NCI-H748 (cell line): Measurements from ENCODE around the gene LTB4R2.

Experiments
- DNase-seq: peaks from one replicate; lab custom pipeline; 2025; ENCODE audit not compliant: unreplicated experiment; lab: John Stamatoyannopoulos, UW

LTB4R2 gene

GRCh38 chr14:24298892-24299254, 11.1 kb upstream of the LTB4R2 start:
- DNase-seq, result peak; percentile 25

GRCh38 chr14:24299255-24300191, 10.4 kb upstream of the LTB4R2 start, which contains the start of the genes DHRS1 and NOP9:
TSS of gene DHRS1 (minus strand) at chr14:24299780. CDS start at chr14:24299106, 674 bp downstream.
TSS of gene NOP9 (plus strand) at chr14:24299850. CDS start at chr14:24299955, 105 bp downstream.
- peak; percentile 87 for DNase-seq

- DNase-seq, result no peak
Observed at GRCh38 chr14:24300326-24300980, 9.5 kb upstream of the LTB4R2 start.

- no peak for DNase-seq
Observed at GRCh38 chr14:24304019-24304387, 5.9 kb upstream of the LTB4R2 start.

GRCh38 chr14:24307156-24307574, 2.8 kb upstream of the LTB4R2 start:
- no peak for DNase-seq

GRCh38 chr14:24307575-24308341, 2.2 kb upstream of the LTB4R2 start, which contains the start of gene CIDEB:
TSS of gene CIDEB (minus strand) at chr14:24307977. CDS start at chr14:24307858, 119 bp downstream.
- DNase-seq, result peak; percentile 49

- DNase-seq, result no peak
Observed at GRCh38 chr14:24308342-24309124, 1.4 kb upstream of the LTB4R2 start.

- peak; percentile 39 for DNase-seq
Observed at GRCh38 chr14:24310265-24310645, 315 bp downstream of the LTB4R2 start.

- peak; percentile 91 for DNase-seq
Observed at GRCh38 chr14:24310646-24311604, 985 bp downstream of the LTB4R2 start, which contains the start of gene LTB4R. TSS of gene LTB4R (plus strand) at chr14:24311502. CDS start at chr14:24315652, 4,150 bp downstream.

GRCh38 chr14:24311837-24312615, 2.1 kb downstream of the LTB4R2 start:
- DNase-seq, result no peak

GRCh38 chr14:24312736-24313507, 3.0 kb downstream of the LTB4R2 start:
- no peak for DNase-seq

GRCh38 chr14:24313913-24314312, 4.0 kb downstream of the LTB4R2 start:
- no peak for DNase-seq

- DNase-seq, result no peak
Observed at GRCh38 chr14:24314377-24315193, 4.6 kb downstream of the LTB4R2 start.

- no peak for DNase-seq
Observed at GRCh38 chr14:24315243-24315806, 5.4 kb downstream of the LTB4R2 start.

GRCh38 chr14:24315807-24316596, 6.1 kb downstream of the LTB4R2 start:
- peak; percentile 54 for DNase-seq

GRCh38 chr14:24316597-24316950, 6.6 kb downstream of the LTB4R2 start:
- no peak for DNase-seq
